Skeletal muscle satellite cell (primary cell): Measurements from ENCODE around the gene EXT2.

Experiments used
- H3K27me3 ChIP-seq: 2 replicates; pipeline ENCODE4 v1.7.0; 2013; ENCODE audit warnings: low read length; ENCODE audit not compliant: control insufficient read depth, insufficient read depth
- H3K36me3 ChIP-seq: 2 replicates; pipeline ENCODE4 v1.7.0; 2013; ENCODE audit warnings: mild to moderate bottlenecking, control low read depth, low read length; ENCODE audit not compliant: insufficient read depth
- H3K4me1 ChIP-seq: 2 replicates; pipeline ENCODE4 v1.7.0; 2013; ENCODE audit warnings: low read length; ENCODE audit not compliant: control insufficient read depth, insufficient read depth
- H3K4me2 ChIP-seq: 2 replicates; pipeline ENCODE4 v1.7.0; 2013; ENCODE audit warnings: mild to moderate bottlenecking, low read length
- H3K4me3 ChIP-seq: 2 replicates; pipeline ENCODE4 v1.7.0; 2013; ENCODE audit warnings: low read length
- H3K9ac ChIP-seq: 2 replicates; pipeline ENCODE4 v1.7.0; 2013; ENCODE audit warnings: mild to moderate bottlenecking, low read depth, low read length, moderate library complexity
- H3K9me3 ChIP-seq: replicated peaks from 2 replicates; pipeline ENCODE4 v1.7.0; 2013; ENCODE audit warnings: mild to moderate bottlenecking, control low read depth, low read length

EXT2 gene

DNA sequence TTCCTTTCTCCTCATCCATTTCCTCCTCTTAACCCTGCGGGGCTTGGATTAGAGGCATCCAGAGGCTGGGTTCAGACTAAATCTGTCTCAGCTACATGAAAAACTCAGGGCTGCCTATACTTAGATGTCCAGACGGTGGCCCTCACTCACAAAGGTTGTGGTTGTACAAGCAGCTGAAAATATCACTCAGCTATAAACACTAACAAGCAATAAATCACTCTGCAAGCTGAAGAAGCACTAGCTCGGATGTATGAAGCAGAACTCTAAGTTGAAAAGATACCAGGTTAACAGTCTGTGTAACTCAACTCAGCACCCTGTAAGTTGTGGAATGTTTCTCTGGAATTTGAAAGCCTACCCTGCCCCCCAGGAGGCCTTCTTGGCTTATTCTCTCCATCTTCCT is 82.9 kb downstream of the EXT2 start:
- Histone ChIP-seq H3K4me2 (no peak overlapping the region), H3K4me1 (peaks cover 9% of the 10 kb centered on the region), H3K9ac (no peak overlapping the region), H3K27me3 (no peaks in the 10 kb centered on the region), H3K4me3 (no peak overlapping the region), H3K9me3 (no peaks in the 10 kb centered on the region), H3K36me3 (no peaks in the 10 kb centered on the region)

DNA sequence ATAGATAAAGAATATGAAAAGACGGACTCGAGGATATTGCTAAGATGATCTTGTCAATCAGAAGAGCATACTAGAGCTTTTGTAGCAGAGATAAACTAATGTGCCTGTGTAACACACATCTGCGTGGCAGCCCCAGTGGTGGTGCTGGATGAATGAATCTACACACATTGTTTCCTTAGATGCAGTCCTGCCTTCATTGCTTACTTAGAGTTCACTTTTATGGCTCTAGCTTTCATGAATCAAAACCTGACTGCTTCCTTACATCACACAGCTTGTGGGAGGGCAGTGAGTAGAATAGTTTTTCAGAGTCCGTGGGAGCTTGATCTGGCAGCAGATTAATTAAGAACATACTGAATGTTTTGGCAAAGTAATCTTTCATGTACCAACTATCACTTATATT is 83.7 kb downstream of the EXT2 start:
- Histone ChIP-seq H3K9ac (no peak overlapping the region), H3K4me3 (no peak overlapping the region), H3K27me3 (no peaks in the 10 kb centered on the region), H3K36me3 (no peaks in the 10 kb centered on the region), H3K4me1 (peaks cover 9% of the 10 kb centered on the region), H3K9me3 (no peaks in the 10 kb centered on the region), H3K4me2 (no peak overlapping the region)

DNA sequence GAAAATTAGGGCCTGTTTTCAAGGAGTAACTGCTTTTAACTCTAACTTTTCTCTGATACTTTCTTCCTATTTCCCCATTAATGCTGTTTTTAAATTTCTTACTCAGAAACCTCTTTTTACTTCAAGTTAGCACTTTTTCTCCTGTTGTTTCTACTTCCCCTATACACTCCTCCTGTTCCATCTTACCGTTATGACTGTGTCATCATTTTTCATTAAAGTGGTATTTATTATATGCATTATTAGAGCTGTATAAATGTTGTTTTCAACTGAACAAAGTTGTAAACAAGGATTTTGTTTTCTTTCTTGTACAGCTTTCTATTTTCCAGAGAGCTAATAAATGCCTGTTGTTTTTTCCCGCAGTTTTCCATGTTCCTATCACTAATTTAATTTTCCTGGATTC is 84.6 kb downstream of the EXT2 start:
- Histone ChIP-seq H3K4me2 (no peak overlapping the region), H3K9me3 (no peaks in the 10 kb centered on the region), H3K27me3 (no peaks in the 10 kb centered on the region)

DNA sequence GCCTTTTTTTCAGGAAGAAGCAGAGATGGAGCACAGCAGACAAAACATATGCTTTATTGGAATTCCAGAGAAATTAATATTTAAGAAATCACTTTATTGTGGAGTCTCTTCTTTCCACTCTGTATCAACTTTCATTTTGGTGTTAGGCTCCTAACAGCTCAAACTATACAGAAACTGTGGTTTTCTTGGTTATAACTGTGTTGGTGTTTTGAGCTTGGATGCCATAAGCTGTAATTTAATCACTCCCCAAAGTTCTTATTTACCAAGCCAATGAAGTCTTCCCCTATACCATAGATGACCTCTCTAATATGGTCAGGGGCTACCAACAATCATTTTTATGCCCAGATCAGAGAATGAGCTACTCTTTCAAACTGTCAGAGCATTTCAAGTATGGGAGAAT is 90.0 kb downstream of the EXT2 start:
- Histone ChIP-seq H3K36me3 (no peaks in the 10 kb centered on the region), H3K27me3 (no peaks in the 10 kb centered on the region), H3K4me3 (no peak overlapping the region), H3K4me1 (no peaks in the 10 kb centered on the region), H3K4me2 (no peak overlapping the region), H3K9ac (no peak overlapping the region), H3K9me3 (peaks cover 8% of the 10 kb centered on the region)

More for the DNA sequence above, 84.6 kb downstream of the EXT2 start:
- H3K4me1 ChIP-seq, result peaks cover 9% of the 10 kb centered on the region
- no peaks in the 10 kb centered on the region for H3K36me3 ChIP-seq
- no peak overlapping the region for H3K4me3 ChIP-seq
- no peak overlapping the region for H3K9ac ChIP-seq

DNA sequence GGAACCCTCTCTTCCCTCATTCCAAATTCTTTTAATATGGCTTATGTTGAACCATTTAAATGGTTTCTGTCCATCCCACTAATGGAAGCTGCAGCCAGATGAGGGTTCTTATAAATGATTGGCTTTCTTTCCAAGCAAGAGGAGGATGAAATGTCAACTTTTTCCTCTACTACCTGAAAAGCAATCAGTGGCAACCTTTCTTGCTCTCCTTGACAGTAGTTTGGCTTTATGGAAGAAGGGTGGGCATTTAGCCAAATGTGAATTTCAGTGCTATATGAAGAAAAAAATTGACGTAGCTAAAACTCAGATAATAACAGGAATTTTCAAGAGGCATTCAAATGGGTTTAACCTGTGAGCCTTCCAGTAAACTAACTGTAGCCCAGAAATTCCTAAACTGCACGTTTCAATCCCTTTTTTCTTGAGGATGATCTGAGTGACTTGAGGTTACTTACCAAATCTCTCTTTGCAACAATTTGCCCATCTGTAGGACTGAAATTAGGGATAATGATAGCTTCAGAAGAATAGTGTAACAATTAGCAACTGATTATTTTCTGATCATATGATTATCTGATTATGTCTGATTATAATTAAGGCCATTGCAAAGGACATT is 90.9 kb downstream of the EXT2 start:
- peaks cover 8% of the 10 kb centered on the region for H3K9me3 ChIP-seq
- no peak overlapping the region for H3K4me2 ChIP-seq
- H3K27me3 ChIP-seq, result no peaks in the 10 kb centered on the region
- no peaks in the 10 kb centered on the region for H3K36me3 ChIP-seq
- H3K4me3 ChIP-seq, result no peak overlapping the region
- H3K4me1 ChIP-seq, result no peaks in the 10 kb centered on the region
- H3K9ac ChIP-seq, result no peak overlapping the region

DNA sequence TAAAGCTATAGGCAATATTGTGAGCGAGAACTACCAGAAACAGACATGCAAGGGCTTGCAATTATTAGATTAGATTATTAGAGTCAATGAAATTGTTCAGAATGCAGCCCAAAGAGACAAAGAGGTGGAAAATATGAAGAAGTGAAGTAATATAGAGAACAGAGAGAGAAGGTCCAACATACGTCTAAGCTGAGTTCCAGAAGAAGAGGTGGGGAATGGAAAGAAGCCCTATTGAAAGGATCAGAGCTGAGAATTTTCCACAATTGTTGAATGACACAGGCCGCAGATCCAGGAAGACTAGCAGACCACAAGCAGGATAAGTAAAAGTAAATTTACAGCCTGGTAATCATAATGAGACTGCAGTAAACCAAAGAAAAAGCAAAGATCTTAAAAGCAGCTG is 93.2 kb downstream of the EXT2 start:
- Histone ChIP-seq H3K4me3 (no peak overlapping the region), H3K9ac (no peak overlapping the region), H3K4me2 (no peak overlapping the region), H3K36me3 (no peaks in the 10 kb centered on the region), H3K4me1 (no peaks in the 10 kb centered on the region), H3K27me3 (no peaks in the 10 kb centered on the region), H3K9me3 (peaks cover 8% of the 10 kb centered on the region)

DNA sequence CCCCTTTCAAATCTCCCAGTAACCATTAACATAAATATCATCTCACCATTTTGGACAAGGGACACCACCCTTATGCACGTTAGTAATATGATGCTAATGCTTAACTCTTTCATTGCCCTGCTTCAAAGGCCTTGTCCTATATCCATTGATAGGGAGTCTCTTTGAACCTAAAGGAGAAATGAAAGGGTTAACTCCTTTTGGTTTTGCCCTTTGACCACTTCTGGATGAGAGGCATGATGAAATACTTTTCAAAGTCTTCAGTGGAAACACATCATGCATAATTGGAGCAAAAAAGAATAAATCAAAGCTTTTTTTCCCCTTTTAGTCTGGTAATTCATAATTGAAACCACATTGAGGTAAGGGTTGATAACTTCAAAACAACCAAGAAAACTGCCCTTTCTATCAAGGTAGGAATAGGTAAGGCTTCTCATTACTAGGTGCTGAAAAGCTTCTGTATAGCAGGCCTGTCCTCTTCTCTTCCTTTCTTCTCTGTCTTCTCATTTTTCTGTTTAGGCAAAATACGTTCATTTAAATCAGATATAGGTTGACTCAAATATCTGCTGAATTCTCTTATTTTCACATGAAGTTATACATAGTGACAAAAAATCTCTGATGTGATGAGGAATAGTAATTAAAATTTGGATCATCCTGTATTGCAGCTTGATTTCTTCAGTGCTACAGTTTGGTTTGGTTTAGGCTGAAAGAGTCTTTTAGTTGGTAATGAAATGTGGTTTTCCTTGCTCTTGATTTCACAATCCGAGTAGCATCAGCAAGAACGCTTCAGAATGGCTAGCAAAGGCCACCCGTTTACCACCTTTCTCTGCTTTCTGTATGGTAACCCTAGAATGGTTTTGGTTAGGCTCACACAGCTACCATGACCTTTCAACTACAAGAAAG is 94.8 kb downstream of the EXT2 start:
- H3K36me3 ChIP-seq, result no peaks in the 10 kb centered on the region
- no peaks in the 10 kb centered on the region for H3K4me1 ChIP-seq
- no peaks in the 10 kb centered on the region for H3K27me3 ChIP-seq
- H3K4me3 ChIP-seq, result no peak overlapping the region
- peaks cover 8% of the 10 kb centered on the region for H3K9me3 ChIP-seq
- H3K9ac ChIP-seq, result no peak overlapping the region
- H3K4me2 ChIP-seq, result no peak overlapping the region

DNA sequence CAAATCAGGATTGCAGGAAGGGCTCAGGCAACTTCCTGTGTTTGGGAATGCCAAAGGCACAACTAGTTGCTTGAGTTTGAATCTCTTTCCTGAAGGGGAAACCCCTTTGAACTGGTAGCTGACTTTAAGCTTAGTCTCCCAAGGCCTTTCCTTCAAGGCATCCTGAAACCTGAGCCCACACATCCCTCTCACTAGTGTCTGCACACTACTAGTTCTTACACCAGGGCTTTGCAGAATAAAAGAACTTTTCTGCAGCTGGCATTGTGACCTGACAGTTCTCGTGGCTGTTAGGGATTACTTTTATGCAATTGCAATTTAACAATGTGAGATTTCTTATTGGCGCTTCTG is 95.4 kb downstream of the EXT2 start:
- no peak overlapping the region for H3K4me3 ChIP-seq
- no peaks in the 10 kb centered on the region for H3K27me3 ChIP-seq
- no peak overlapping the region for H3K9ac ChIP-seq
- H3K36me3 ChIP-seq, result no peaks in the 10 kb centered on the region
- no peaks in the 10 kb centered on the region for H3K4me1 ChIP-seq
- H3K9me3 ChIP-seq, result peaks cover 8% of the 10 kb centered on the region
- H3K4me2 ChIP-seq, result no peak overlapping the region

DNA sequence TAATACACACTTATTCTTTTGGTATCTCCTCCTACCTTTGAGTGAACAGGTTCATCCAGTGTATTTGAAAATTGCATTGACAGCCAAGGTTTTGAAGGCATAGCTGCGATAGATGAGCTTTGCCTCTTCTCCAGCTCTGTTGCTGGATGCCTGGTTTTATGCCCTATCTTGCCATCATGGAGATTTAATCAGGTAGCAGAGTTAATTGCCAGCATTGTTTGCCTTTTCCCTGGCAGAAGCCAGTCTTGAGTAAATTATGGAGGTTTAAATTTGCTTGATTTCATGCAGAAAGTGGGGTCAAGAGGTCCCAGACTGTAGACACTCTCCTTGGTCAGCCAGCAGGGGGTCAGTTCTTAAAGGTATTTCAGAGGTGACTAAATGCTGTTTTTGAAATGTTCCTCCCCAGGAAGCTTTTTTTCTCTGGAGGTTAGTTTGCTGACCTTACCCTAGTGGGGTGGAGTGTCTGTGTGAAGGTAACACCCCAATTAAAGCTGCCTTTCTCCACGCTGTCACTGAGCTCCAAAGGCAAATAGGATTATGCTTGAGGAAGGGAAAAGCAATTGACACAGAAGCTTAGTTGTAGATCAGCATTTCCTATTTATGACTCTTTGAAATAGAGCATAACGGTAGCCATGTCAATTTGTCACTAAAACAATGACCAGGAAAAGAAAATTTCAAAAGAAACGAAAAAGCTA is 96.0 kb downstream of the EXT2 start:
- no peak overlapping the region for H3K4me3 ChIP-seq
- no peak overlapping the region for H3K4me2 ChIP-seq
- H3K4me1 ChIP-seq, result no peaks in the 10 kb centered on the region
- no peaks in the 10 kb centered on the region for H3K36me3 ChIP-seq
- no peaks in the 10 kb centered on the region for H3K27me3 ChIP-seq
- H3K9me3 ChIP-seq, result peaks cover 8% of the 10 kb centered on the region
- H3K9ac ChIP-seq, result no peak overlapping the region

DNA sequence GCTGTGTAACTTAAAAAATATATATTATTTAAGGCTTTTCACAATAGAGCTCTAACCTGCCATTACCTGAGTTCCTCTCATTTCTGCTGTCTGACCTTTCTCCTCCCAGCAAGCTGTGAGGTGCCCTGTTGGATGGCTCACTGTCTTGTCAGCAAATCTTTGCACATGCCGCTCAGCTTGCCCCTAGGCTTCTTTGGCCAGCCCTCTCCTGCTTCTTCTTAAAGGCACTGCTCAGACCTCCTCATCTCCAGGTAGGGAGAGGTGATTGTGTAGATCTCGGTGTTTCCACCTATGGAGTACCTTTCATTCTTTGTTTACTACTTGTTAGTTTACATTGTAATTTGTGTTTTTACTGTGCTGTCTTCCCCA is 96.5 kb downstream of the EXT2 start:
- no peaks in the 10 kb centered on the region for H3K4me1 ChIP-seq
- no peaks in the 10 kb centered on the region for H3K27me3 ChIP-seq

DNA sequence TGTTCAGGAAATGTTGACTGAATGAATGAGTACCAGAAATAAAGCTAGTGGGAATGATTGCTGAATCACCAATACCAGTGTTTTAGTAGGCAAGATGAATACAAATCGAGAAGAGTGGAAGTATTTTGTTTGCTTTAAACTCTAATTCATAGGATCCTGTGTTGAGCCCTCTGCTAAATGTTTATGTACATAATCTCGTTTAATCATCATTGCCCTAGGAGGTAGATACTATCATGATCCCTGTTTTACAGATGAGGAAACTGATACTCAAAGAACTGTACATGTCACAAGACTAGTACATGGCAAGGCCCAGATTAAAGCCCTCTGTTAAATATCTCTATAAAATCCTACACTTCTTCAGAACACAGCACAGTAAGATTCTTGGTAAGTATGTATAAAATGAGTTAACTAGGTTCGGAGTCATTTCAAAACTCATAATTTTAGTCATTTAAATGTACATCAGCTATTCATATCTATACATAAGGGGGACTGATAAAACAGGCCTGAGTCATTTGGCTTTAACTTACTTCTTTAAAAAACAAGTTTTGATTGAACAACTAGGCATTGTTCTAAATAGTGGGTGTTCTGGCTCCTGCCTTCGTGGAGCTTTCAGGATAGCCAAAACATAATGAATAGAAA is 97.1 kb downstream of the EXT2 start:
- peaks cover 8% of the 10 kb centered on the region for H3K9me3 ChIP-seq
- no peaks in the 10 kb centered on the region for H3K36me3 ChIP-seq
- H3K27me3 ChIP-seq, result no peaks in the 10 kb centered on the region
- no peak overlapping the region for H3K4me3 ChIP-seq
- no peak overlapping the region for H3K4me2 ChIP-seq
- H3K9ac ChIP-seq, result no peak overlapping the region
- no peaks in the 10 kb centered on the region for H3K4me1 ChIP-seq

More for the DNA sequence above, 96.5 kb downstream of the EXT2 start:
- Histone ChIP-seq H3K9me3 (peaks cover 8% of the 10 kb centered on the region), H3K36me3 (no peaks in the 10 kb centered on the region), H3K4me3 (no peak overlapping the region), H3K9ac (no peak overlapping the region), H3K4me2 (no peak overlapping the region)
